Measurements from ENCODE around the gene TIMM10.

Gene TIMM10

DNA sequence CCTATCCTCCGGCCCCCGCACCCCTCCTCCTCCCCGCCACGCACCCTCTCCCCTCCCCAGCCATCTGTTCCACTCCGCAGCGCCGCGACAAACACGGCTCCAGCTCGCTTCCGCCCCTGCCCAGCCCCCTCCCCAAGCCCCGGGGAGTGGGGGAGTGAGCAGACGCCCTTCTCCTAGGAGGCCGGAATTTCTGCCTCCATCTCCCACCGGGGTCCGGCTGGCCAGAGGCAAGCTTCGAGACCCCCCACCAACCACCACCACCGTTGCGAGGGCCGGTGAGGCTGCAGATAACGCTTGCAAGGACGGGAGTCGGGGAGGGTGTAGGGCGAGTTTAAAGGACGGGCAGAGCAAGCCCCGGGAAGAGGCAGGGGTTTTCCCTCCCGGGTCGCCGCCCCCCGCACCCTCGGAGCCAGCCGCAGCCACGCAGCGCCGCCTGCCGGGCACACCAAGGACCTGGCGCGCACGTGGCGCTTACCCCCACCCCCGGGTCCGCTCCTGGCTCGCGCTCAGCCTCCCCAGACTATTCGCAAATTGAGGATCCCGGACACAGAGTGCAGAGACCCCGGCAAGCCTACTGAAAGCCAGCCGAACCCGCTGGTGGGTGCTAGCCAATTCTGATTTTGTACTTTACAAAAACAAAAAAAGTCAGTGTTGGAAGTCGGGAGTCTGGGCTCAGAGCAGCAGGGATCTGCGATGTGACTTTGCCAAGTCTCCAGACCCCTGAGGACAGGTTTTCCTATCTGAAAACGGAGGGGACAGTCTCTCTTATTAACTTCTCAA, 47.6 kb downstream of the TIMM10 start:
- DNase-seq, result peak; percentile 22

- DNase-seq, result no peak
Measured at GRCh38 chr11:57481915-57482781, 48.4 kb downstream of the TIMM10 start.

GRCh38 chr11:57481315-57481714, 49.2 kb downstream of the TIMM10 start:
- no peak for DNase-seq

GRCh38 chr11:57480409-57481137, 50.0 kb downstream of the TIMM10 start:
- DNase-seq, result peak; percentile 55

- no peak for DNase-seq
Measured at GRCh38 chr11:57479911-57480310, 50.6 kb downstream of the TIMM10 start.

- no peak for DNase-seq
Measured at GRCh38 chr11:57479021-57479663, 51.4 kb downstream of the TIMM10 start.

Data from HCEC 1CT (cell line).